ENCODE measurements around the gene STX18.

The STX18 gene

GRCh38 chr4:4440333-4441061 is 101.4 kb downstream of the STX18 start:
- no peak overlapping the region for H3K4me3 ChIP-seq (ENCODE audit: insufficient read length, low read depth)
- H3K9ac ChIP-seq (ENCODE audit: insufficient read length, low read depth) = no peak overlapping the region
- peaks cover 2% of the 10 kb centered on the region for H3K4me1 ChIP-seq (ENCODE audit: insufficient read depth, insufficient read length)
- H3K9me3 ChIP-seq (ENCODE audit: insufficient read depth, low read length) = no peaks in the 10 kb centered on the region
- H3K27me3 ChIP-seq (ENCODE audit: insufficient read depth, insufficient read length) = no peaks in the 10 kb centered on the region
- TF ChIP-seq YY1 (IDR thresholded peaks at IDR 0.05; ENCODE audit: insufficient read depth, insufficient read length) (no peak), ZNF274 (IDR thresholded peaks at IDR 0.05; ENCODE audit: low read depth, low read length) (no peak), SUZ12 (IDR thresholded peaks at IDR 0.05; ENCODE audit: extremely low read depth, insufficient read depth, insufficient read length) (no peak)
- peaks cover 27% of the 10 kb centered on the region for H3K36me3 ChIP-seq (ENCODE audit: insufficient read depth, insufficient read length, low read length)
- DNase-seq (ENCODE audit: low read depth, low spot score) = no peak

GRCh38 chr4:4439782-4440181 is 102.1 kb downstream of the STX18 start:
- Histone ChIP-seq H3K4me1 (ENCODE audit: insufficient read depth, insufficient read length) (peaks cover 2% of the 10 kb centered on the region), H3K9me3 (ENCODE audit: insufficient read depth, low read length) (no peaks in the 10 kb centered on the region), H3K36me3 (ENCODE audit: insufficient read depth, insufficient read length, low read length) (peaks cover 30% of the 10 kb centered on the region), H3K4me3 (ENCODE audit: insufficient read length, low read depth) (no peak overlapping the region), H3K27me3 (ENCODE audit: insufficient read depth, insufficient read length) (no peaks in the 10 kb centered on the region), H3K9ac (ENCODE audit: insufficient read length, low read depth) (no peak overlapping the region)
- no peak for TF ChIP-seq ZNF274 (IDR thresholded peaks at IDR 0.05; ENCODE audit: low read depth, low read length)
- TF ChIP-seq SUZ12 (IDR thresholded peaks at IDR 0.05; ENCODE audit: extremely low read depth, insufficient read depth, insufficient read length) = no peak
- no peak for TF ChIP-seq YY1 (IDR thresholded peaks at IDR 0.05; ENCODE audit: insufficient read depth, insufficient read length)
- no peak for DNase-seq (ENCODE audit: low read depth, low spot score)

GRCh38 chr4:4438891-4439290 is 103.0 kb downstream of the STX18 start:
- no peaks in the 10 kb centered on the region for H3K9me3 ChIP-seq (ENCODE audit: insufficient read depth, low read length)
- H3K9ac ChIP-seq (ENCODE audit: insufficient read length, low read depth) = no peak overlapping the region
- peaks cover 37% of the 10 kb centered on the region for H3K36me3 ChIP-seq (ENCODE audit: insufficient read depth, insufficient read length, low read length)
- no peak overlapping the region for H3K4me3 ChIP-seq (ENCODE audit: insufficient read length, low read depth)
- no peak for DNase-seq (ENCODE audit: low read depth, low spot score)
- TF ChIP-seq ZNF274 (IDR thresholded peaks at IDR 0.05; ENCODE audit: low read depth, low read length) (no peak), SUZ12 (IDR thresholded peaks at IDR 0.05; ENCODE audit: extremely low read depth, insufficient read depth, insufficient read length) (no peak), YY1 (IDR thresholded peaks at IDR 0.05; ENCODE audit: insufficient read depth, insufficient read length) (no peak)
- no peaks in the 10 kb centered on the region for H3K27me3 ChIP-seq (ENCODE audit: insufficient read depth, insufficient read length)
- H3K4me1 ChIP-seq (ENCODE audit: insufficient read depth, insufficient read length) = peaks cover 2% of the 10 kb centered on the region

GRCh38 chr4:4437798-4438470 is 103.9 kb downstream of the STX18 start:
- H3K9ac ChIP-seq (ENCODE audit: insufficient read length, low read depth) = no peak overlapping the region
- no peak for DNase-seq (ENCODE audit: low read depth, low spot score)
- H3K4me3 ChIP-seq (ENCODE audit: insufficient read length, low read depth) = no peak overlapping the region
- peaks cover 45% of the 10 kb centered on the region for H3K36me3 ChIP-seq (ENCODE audit: insufficient read depth, insufficient read length, low read length)
- H3K4me1 ChIP-seq (ENCODE audit: insufficient read depth, insufficient read length) = peaks cover 2% of the 10 kb centered on the region
- no peaks in the 10 kb centered on the region for H3K27me3 ChIP-seq (ENCODE audit: insufficient read depth, insufficient read length)
- no peaks in the 10 kb centered on the region for H3K9me3 ChIP-seq (ENCODE audit: insufficient read depth, low read length)
- no peak for TF ChIP-seq SUZ12 (IDR thresholded peaks at IDR 0.05; ENCODE audit: extremely low read depth, insufficient read depth, insufficient read length)
- no peak for TF ChIP-seq ZNF274 (IDR thresholded peaks at IDR 0.05; ENCODE audit: low read depth, low read length)
- TF ChIP-seq YY1 (IDR thresholded peaks at IDR 0.05; ENCODE audit: insufficient read depth, insufficient read length) = no peak

GRCh38 chr4:4436244-4436823 is 105.5 kb downstream of the STX18 start:
- Histone ChIP-seq H3K36me3 (ENCODE audit: insufficient read depth, insufficient read length, low read length) (peaks cover 55% of the 10 kb centered on the region), H3K9ac (ENCODE audit: insufficient read length, low read depth) (no peak overlapping the region), H3K27me3 (ENCODE audit: insufficient read depth, insufficient read length) (peaks cover 3% of the 10 kb centered on the region), H3K9me3 (ENCODE audit: insufficient read depth, low read length) (no peaks in the 10 kb centered on the region), H3K4me3 (ENCODE audit: insufficient read length, low read depth) (no peak overlapping the region), H3K4me1 (ENCODE audit: insufficient read depth, insufficient read length) (peaks cover 2% of the 10 kb centered on the region)
- no peak for DNase-seq (ENCODE audit: low read depth, low spot score)
- TF ChIP-seq YY1 (IDR thresholded peaks at IDR 0.05; ENCODE audit: insufficient read depth, insufficient read length) (no peak), ZNF274 (IDR thresholded peaks at IDR 0.05; ENCODE audit: low read depth, low read length) (no peak), SUZ12 (IDR thresholded peaks at IDR 0.05; ENCODE audit: extremely low read depth, insufficient read depth, insufficient read length) (no peak)

- TF ChIP-seq SUZ12 (IDR thresholded peaks at IDR 0.05; ENCODE audit: extremely low read depth, insufficient read depth, insufficient read length) (no peak), YY1 (IDR thresholded peaks at IDR 0.05; ENCODE audit: insufficient read depth, insufficient read length) (no peak), ZNF274 (IDR thresholded peaks at IDR 0.05; ENCODE audit: low read depth, low read length) (no peak)
- peaks cover 14% of the 10 kb centered on the region for H3K27me3 ChIP-seq (ENCODE audit: insufficient read depth, insufficient read length)
- peaks cover 56% of the 10 kb centered on the region for H3K36me3 ChIP-seq (ENCODE audit: insufficient read depth, insufficient read length, low read length)
- H3K9ac ChIP-seq (ENCODE audit: insufficient read length, low read depth) = no peak overlapping the region
- no peak overlapping the region for H3K4me3 ChIP-seq (ENCODE audit: insufficient read length, low read depth)
- H3K9me3 ChIP-seq (ENCODE audit: insufficient read depth, low read length) = no peaks in the 10 kb centered on the region
- no peak for DNase-seq (ENCODE audit: low read depth, low spot score)
- H3K4me1 ChIP-seq (ENCODE audit: insufficient read depth, insufficient read length) = peaks cover under 1% of the 10 kb centered on the region
Observed at GRCh38 chr4:4433941-4434340, 107.9 kb downstream of the STX18 start.

Data from NT2/D1 (cell line).